ENCODE data around the gene MST1R.

MST1R gene

GRCh38 chr3:49867871-49868321 lies 35.8 kb downstream of the MST1R start:
- Histone ChIP-seq H3K36me3 (no peaks in the 10 kb centered on the region), H3K9me3 (no peaks in the 10 kb centered on the region), H3K4me3 (ENCODE audit: low read depth, low read length) (peak overlapping the region; percentile 67), H3K4me1 (peaks cover 11% of the 10 kb centered on the region), H3K27me3 (no peaks in the 10 kb centered on the region)
- TF ChIP-seq, protein P1, sequence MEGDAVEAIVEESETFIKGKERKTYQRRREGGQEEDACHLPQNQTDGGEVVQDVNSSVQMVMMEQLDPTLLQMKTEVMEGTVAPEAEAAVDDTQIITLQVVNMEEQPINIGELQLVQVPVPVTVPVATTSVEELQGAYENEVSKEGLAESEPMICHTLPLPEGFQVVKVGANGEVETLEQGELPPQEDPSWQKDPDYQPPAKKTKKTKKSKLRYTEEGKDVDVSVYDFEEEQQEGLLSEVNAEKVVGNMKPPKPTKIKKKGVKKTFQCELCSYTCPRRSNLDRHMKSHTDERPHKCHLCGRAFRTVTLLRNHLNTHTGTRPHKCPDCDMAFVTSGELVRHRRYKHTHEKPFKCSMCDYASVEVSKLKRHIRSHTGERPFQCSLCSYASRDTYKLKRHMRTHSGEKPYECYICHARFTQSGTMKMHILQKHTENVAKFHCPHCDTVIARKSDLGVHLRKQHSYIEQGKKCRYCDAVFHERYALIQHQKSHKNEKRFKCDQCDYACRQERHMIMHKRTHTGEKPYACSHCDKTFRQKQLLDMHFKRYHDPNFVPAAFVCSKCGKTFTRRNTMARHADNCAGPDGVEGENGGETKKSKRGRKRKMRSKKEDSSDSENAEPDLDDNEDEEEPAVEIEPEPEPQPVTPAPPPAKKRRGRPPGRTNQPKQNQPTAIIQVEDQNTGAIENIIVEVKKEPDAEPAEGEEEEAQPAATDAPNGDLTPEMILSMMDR (IDR thresholded peaks at IDR 0.05; ENCODE audit: low read depth, low read length), result no peak
- no peak for DNase-seq

DNA sequence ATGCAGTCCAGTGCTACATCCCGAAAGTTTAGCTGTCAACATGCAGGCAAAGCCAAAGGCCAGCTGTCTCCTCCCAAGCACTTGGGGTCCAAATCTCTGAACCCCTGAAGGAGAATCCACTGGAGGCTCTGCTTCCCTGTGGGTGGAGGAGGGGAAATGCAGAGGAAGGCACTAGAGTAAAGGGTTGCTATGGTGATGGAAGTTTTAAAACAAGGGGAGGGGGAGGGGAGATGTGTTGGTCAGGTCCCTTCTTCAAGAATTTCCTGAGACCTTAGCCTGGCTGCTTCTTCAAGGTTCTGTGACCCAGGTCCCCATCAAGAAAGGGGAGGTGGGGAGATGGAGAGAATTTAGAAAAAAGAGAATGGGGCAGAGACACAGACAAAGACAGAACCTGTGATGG lies 36.3 kb downstream of the MST1R start:
- TF ChIP-seq, protein P1 (IDR thresholded peaks at IDR 0.05; ENCODE audit: low read depth, low read length), result no peak
- H3K36me3 ChIP-seq, result no peaks in the 10 kb centered on the region
- H3K4me3 ChIP-seq (ENCODE audit: low read depth, low read length), result no peak overlapping the region
- no peak for DNase-seq
- peaks cover 6% of the 10 kb centered on the region for H3K4me1 ChIP-seq
- no peaks in the 10 kb centered on the region for H3K27me3 ChIP-seq
- no peaks in the 10 kb centered on the region for H3K9me3 ChIP-seq

GRCh38 chr3:49865198-49865784 lies 38.4 kb downstream of the MST1R start:
- Histone ChIP-seq H3K9me3 (no peaks in the 10 kb centered on the region), H3K4me1 (no peaks in the 10 kb centered on the region), H3K4me3 (ENCODE audit: low read depth, low read length) (no peak overlapping the region), H3K36me3 (peaks cover 7% of the 10 kb centered on the region), H3K27me3 (no peaks in the 10 kb centered on the region)
- TF ChIP-seq, protein P1 (IDR thresholded peaks at IDR 0.05; ENCODE audit: low read depth, low read length), result no peak
- no peak for DNase-seq

DNA sequence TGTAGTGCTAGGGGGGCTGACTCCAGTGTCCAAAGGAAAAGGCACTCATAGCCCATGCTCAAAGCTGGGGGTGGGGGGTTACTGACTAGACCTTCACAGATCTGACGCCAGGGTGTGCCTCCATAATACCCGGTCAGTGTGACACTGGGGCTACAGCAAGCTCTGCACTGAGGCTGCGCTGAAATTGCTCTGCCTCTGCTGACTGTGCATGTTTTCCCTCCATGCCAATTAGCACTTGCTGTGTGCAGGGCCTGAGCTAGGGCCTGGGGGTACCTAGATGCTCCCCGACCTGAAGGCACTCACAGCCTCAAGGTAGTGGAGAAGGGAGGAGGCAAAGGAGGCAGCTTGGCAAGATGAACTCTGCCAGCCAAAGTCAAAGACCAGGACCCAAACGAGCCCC lies 39.2 kb downstream of the MST1R start:
- TF ChIP-seq, protein P1 (IDR thresholded peaks at IDR 0.05; ENCODE audit: low read depth, low read length), result no peak
- no peaks in the 10 kb centered on the region for H3K4me1 ChIP-seq
- H3K4me3 ChIP-seq (ENCODE audit: low read depth, low read length), result no peak overlapping the region
- no peak for DNase-seq
- no peaks in the 10 kb centered on the region for H3K9me3 ChIP-seq
- no peaks in the 10 kb centered on the region for H3K27me3 ChIP-seq
- H3K36me3 ChIP-seq, result peaks cover 15% of the 10 kb centered on the region

DNA sequence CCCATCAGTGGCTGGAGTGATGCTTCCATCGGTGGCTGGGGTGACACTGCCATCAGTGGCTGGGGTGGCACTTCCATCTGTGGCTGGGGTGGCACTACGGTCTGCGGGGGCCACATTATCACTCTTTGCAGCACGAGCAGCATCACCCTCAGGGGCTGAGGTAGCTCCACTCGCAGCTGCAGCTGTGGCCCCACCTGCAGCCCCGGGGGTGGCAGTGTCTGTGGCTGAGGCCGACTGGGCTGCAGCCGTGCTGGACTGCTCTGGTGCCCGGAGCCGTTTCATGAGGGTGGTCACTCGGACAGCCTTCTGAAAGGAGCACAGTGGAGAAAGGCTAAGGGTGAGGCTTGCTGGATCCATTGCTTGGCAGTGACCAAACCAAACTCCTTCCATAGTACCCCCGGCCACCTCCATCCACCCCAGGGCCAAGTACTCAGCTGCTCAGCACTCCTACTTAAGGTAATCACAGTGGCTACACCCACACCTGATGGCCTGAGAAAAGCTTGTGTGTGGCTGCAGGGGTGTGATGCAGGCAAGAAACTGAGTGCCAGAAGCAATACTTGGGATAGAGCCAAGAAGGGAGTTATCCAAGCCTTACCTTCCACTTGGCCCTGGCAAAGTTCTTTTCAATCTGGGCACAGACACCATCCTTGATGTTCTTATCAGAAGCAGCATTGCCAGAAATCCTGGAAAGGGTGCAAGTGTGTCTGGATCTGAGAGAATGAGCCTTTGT lies 43.9 kb downstream of the MST1R start:
- Histone ChIP-seq H3K27me3 (no peaks in the 10 kb centered on the region), H3K36me3 (peaks cover 18% of the 10 kb centered on the region), H3K9me3 (no peaks in the 10 kb centered on the region), H3K4me1 (no peaks in the 10 kb centered on the region), H3K4me3 (ENCODE audit: low read depth, low read length) (no peak overlapping the region)
- TF ChIP-seq, protein P1 (IDR thresholded peaks at IDR 0.05; ENCODE audit: low read depth, low read length), result no peak
- DNase-seq, result no peak
